Parathyroid adenoma (tissue), 2 donors: ENCODE data around the gene HS6ST3.

Experiments
- H2AFZ ChIP-seq: fragments of 300-600 bp; sonication (generic); one replicate; pipeline ENCODE4 v1.7.0; 2017; ENCODE audit warnings: antibody characterized with exemption, mild to moderate bottlenecking
- H3K27ac ChIP-seq: fragments of 300-600 bp; sonication (generic); one replicate; pipeline ENCODE4 v1.7.0; 2017
- H3K27me3 ChIP-seq: fragments of 300-600 bp; sonication (generic); one replicate; pipeline ENCODE4 v1.7.0; 2017; ENCODE audit warnings: low read length; ENCODE audit not compliant: control insufficient read depth, insufficient read depth
- H3K36me3 ChIP-seq: fragments of 300-600 bp; sonication (generic); one replicate; pipeline ENCODE4 v1.7.0; 2017; ENCODE audit warnings: low read length; ENCODE audit not compliant: control insufficient read depth, insufficient read depth
- H3K4me1 ChIP-seq: fragments of 300-600 bp; sonication (generic); one replicate; pipeline ENCODE4 v1.7.0; 2017; ENCODE audit warnings: control low read depth
- H3K4me2 ChIP-seq: fragments of 300-600 bp; sonication (generic); one replicate; pipeline ENCODE4 v1.7.0; 2017; ENCODE audit warnings: low read length
- H3K4me3 ChIP-seq: fragments of 300-600 bp; sonication (generic); one replicate; pipeline ENCODE4 v1.7.0; 2017; ENCODE audit warnings: low read depth, low read length
- H3K79me2 ChIP-seq: fragments of 300-600 bp; sonication (generic); one replicate; pipeline ENCODE4 v1.7.0; 2017; ENCODE audit warnings: control low read depth
- H3K9ac ChIP-seq: fragments of 300-600 bp; sonication (generic); one replicate; pipeline ENCODE4 v1.7.0; 2017; ENCODE audit warnings: mild to moderate bottlenecking
- H3K9me3 ChIP-seq: fragments of 300-600 bp; sonication (generic); one replicate; pipeline ENCODE4 v1.7.0; 2017; ENCODE audit warnings: low read length; ENCODE audit not compliant: control insufficient read depth
- CTCF ChIP-seq: fragments of 300-600 bp; sonication (generic); IDR thresholded peaks from one replicate; pipeline ENCODE4 v1.7.0; 2017; ENCODE audit warnings: antibody characterized with exemption, mild to moderate bottlenecking
- donor health status: primary hyperparathyroidism.

Gene HS6ST3

GRCh38 chr13:96751089-96751488, 661.2 kb downstream of the HS6ST3 start:
- Histone ChIP-seq H3K9me3 (no peaks in the 10 kb centered on the region), H3K79me2 (no peaks in the 10 kb centered on the region)

GRCh38 chr13:96762876-96763275, 673.0 kb downstream of the HS6ST3 start:
- H3K9me3 ChIP-seq = no peaks in the 10 kb centered on the region
- no peak overlapping the region for H3K4me2 ChIP-seq
- H3K79me2 ChIP-seq = no peaks in the 10 kb centered on the region
- H3K27ac ChIP-seq = no peak overlapping the region
- peak overlapping the region; percentile 15 for H2AFZ ChIP-seq
- H3K4me3 ChIP-seq = no peak overlapping the region
- H3K27me3 ChIP-seq = no peaks in the 10 kb centered on the region
- H3K4me1 ChIP-seq = peaks cover 2% of the 10 kb centered on the region
- no peak overlapping the region for H3K9ac ChIP-seq
- no peaks in the 10 kb centered on the region for H3K36me3 ChIP-seq
- TF ChIP-seq CTCF = no peak

More at GRCh38 chr13:96751089-96751488, 661.2 kb downstream of the HS6ST3 start:
- Histone ChIP-seq H3K27me3 (no peaks in the 10 kb centered on the region), H3K9ac (no peak overlapping the region), H2AFZ (no peak overlapping the region), H3K4me2 (no peak overlapping the region), H3K4me1 (no peaks in the 10 kb centered on the region), H3K36me3 (no peaks in the 10 kb centered on the region), H3K4me3 (no peak overlapping the region), H3K27ac (no peak overlapping the region)
- TF ChIP-seq CTCF = no peak

GRCh38 chr13:96766306-96766705, 676.4 kb downstream of the HS6ST3 start:
- Histone ChIP-seq H3K9me3 (no peaks in the 10 kb centered on the region), H3K27ac (no peak overlapping the region), H3K4me3 (no peak overlapping the region), H3K9ac (no peak overlapping the region), H3K4me1 (peaks cover 2% of the 10 kb centered on the region), H3K79me2 (no peaks in the 10 kb centered on the region), H3K4me2 (no peak overlapping the region), H3K36me3 (no peaks in the 10 kb centered on the region), H2AFZ (no peak overlapping the region), H3K27me3 (no peaks in the 10 kb centered on the region)
- TF ChIP-seq CTCF = no peak

- H3K36me3 ChIP-seq = no peaks in the 10 kb centered on the region
- no peaks in the 10 kb centered on the region for H3K9me3 ChIP-seq
- no peak overlapping the region for H2AFZ ChIP-seq
- no peak overlapping the region for H3K4me2 ChIP-seq
- H3K27ac ChIP-seq = no peak overlapping the region
- no peak for TF ChIP-seq CTCF
- H3K4me1 ChIP-seq = peaks cover 2% of the 10 kb centered on the region
- H3K79me2 ChIP-seq = no peaks in the 10 kb centered on the region
- no peak overlapping the region for H3K9ac ChIP-seq
- H3K4me3 ChIP-seq = no peak overlapping the region
- no peaks in the 10 kb centered on the region for H3K27me3 ChIP-seq
Observed at GRCh38 chr13:96768524-96768923, 678.6 kb downstream of the HS6ST3 start.

- no peak overlapping the region for H3K27ac ChIP-seq
Observed at GRCh38 chr13:96769874-96770273, 680.0 kb downstream of the HS6ST3 start.

More at GRCh38 chr13:96769874-96770273, 680.0 kb downstream of the HS6ST3 start:
- Histone ChIP-seq H3K79me2 (no peaks in the 10 kb centered on the region), H3K36me3 (no peaks in the 10 kb centered on the region), H3K27me3 (no peaks in the 10 kb centered on the region), H3K4me3 (no peak overlapping the region), H2AFZ (no peak overlapping the region), H3K9me3 (no peaks in the 10 kb centered on the region), H3K4me1 (peaks cover 2% of the 10 kb centered on the region), H3K9ac (no peak overlapping the region), H3K4me2 (no peak overlapping the region)
- no peak for TF ChIP-seq CTCF
